Hepatocyte (in vitro differentiated cells): ENCODE data around the gene MANSC1.

Experiments used
- CTCF ChIP-seq: fragments of 200-600 bp; sonication (generic); IDR thresholded peaks from 2 replicates; pipeline ENCODE4 v1.5.1; 2016; ENCODE audit warnings: antibody characterized with exemption, mild to moderate bottlenecking; ENCODE audit not compliant: poor library complexity
- EZH2 ChIP-seq: fragments of 200-600 bp; sonication (generic); IDR thresholded peaks from 2 replicates; pipeline ENCODE4 v1.6.1; 2016; ENCODE audit warnings: antibody characterized with exemption, mild to moderate bottlenecking, borderline replicate concordance

DNA sequence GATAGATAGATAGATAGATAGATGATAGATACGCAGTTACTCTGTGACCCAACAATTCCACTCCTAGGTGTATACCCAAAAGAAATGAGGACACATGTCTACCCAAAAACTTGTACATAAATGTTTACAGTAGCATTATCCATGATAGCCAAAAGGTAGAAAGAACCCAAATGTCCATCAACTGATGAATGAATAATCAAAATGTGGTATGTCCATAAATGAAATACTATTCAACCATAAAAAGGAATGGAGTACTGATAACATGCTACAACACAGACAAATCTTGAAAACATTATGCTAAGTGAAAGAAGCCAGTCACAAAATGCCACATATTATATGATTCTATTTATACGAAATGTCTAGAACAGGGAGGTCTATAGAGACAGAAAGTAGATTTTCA, 47.1 kb downstream of the MANSC1 start:
- TF ChIP-seq CTCF (no peak), EZH2 (no peak)
